Nephron (organoid): ENCODE results near the gene TLX3.

Experiments used
- H3K27ac Mint-ChIP-seq, 3 experiments: 2 replicates each; pipeline ENCODE4 v1.8.0; 2020; ENCODE audit warnings: mixed read lengths in 3 of 3, mild to moderate bottlenecking in 2 of 3, moderate library complexity in 1 of 3
- H3K27me3 Mint-ChIP-seq: 2 replicates; pipeline ENCODE4 v1.8.0; 2021; ENCODE audit warnings: low read depth, mild to moderate bottlenecking, moderate library complexity, mixed read lengths
- H3K36me3 Mint-ChIP-seq: 2 replicates; pipeline ENCODE4 v1.8.0; 2020; ENCODE audit warnings: low read depth, mixed read lengths
- H3K4me1 Mint-ChIP-seq: 2 replicates; pipeline ENCODE4 v1.8.0; 2020; ENCODE audit warnings: mixed read lengths
- H3K4me3 Mint-ChIP-seq, 3 experiments: 2 replicates each; pipeline ENCODE4 v1.8.0; 2020; ENCODE audit warnings: mild to moderate bottlenecking in 3 of 3, mixed read lengths in 3 of 3, moderate library complexity in 2 of 3
- H3K9me3 Mint-ChIP-seq: 2 replicates; pipeline ENCODE4 v1.8.0; 2020; ENCODE audit warnings: mixed read lengths
- TF ChIP-seq, protein P1 (sequence below), 3 experiments: fragments of 200-600 bp; sonication (generic); IDR thresholded peaks; one replicate each; pipeline ENCODE4 v1.5.0; 2021; ENCODE audit warnings: antibody characterized with exemption in 3 of 3; ENCODE audit not compliant: unreplicated experiment in 3 of 3

TLX3 gene

DNA sequence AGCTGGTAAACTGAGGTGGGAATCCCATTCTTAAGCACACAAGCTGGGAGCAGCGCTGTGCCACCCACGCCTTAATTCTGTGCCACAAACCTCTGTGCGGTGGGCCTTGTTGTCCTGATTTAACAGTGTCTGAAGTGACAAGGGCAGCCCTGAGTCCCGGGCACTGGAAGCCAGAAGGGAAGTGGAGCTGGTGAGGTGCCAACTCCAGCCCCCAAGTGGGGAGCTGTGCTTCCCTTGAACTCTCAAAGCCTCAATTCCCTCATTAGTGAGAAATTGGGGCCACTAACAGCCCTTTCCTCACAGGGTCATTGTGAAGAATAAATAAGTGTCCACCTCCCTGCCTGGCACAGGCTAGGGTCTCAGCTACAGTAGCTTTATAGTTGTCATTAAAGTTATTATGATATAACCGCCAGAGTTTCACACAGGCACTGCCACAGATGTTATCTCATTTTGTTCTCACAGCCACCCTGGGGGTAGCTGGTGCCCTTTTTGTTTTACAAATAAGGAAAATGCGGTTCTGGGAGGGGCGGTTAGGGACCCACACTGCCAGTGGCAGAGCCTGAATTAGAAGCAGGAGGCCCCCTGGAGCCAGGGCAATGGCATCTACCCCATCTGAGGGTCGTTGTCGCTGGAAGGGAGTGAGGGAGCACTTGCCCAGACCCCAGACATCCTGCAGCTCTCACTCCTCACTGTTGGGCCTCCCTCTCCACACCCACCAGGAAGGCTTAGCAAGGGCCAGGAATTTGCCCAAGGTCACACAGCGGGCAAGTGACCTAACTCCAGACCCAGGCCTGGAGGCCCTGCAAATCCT lies 2.1 kb upstream of the TLX3 start:
- no peaks in the 10 kb centered on the region for H3K36me3 Mint-ChIP-seq
- H3K27me3 Mint-ChIP-seq = peaks cover 99% of the 10 kb centered on the region
- TF ChIP-seq, protein P1, sequence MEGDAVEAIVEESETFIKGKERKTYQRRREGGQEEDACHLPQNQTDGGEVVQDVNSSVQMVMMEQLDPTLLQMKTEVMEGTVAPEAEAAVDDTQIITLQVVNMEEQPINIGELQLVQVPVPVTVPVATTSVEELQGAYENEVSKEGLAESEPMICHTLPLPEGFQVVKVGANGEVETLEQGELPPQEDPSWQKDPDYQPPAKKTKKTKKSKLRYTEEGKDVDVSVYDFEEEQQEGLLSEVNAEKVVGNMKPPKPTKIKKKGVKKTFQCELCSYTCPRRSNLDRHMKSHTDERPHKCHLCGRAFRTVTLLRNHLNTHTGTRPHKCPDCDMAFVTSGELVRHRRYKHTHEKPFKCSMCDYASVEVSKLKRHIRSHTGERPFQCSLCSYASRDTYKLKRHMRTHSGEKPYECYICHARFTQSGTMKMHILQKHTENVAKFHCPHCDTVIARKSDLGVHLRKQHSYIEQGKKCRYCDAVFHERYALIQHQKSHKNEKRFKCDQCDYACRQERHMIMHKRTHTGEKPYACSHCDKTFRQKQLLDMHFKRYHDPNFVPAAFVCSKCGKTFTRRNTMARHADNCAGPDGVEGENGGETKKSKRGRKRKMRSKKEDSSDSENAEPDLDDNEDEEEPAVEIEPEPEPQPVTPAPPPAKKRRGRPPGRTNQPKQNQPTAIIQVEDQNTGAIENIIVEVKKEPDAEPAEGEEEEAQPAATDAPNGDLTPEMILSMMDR (IDR thresholded peaks at IDR 0.05; ENCODE audit: unreplicated experiment in 3 of 3) = no peak
- no peak overlapping the region for H3K27ac Mint-ChIP-seq
- peaks cover 17% of the 10 kb centered on the region for H3K4me1 Mint-ChIP-seq
- no peak overlapping the region for H3K4me3 Mint-ChIP-seq
- no peaks in the 10 kb centered on the region for H3K9me3 Mint-ChIP-seq

GRCh38 chr5:171307789-171308452 lies 1.1 kb upstream of the TLX3 start:
- no peaks in the 10 kb centered on the region for H3K9me3 Mint-ChIP-seq
- peaks cover 99% of the 10 kb centered on the region for H3K27me3 Mint-ChIP-seq
- H3K36me3 Mint-ChIP-seq = no peaks in the 10 kb centered on the region
- H3K27ac Mint-ChIP-seq = no peak overlapping the region
- peak overlapping the region in 2 of 3 experiments; percentile 19 to 56 for H3K4me3 Mint-ChIP-seq
- H3K4me1 Mint-ChIP-seq = peaks cover 21% of the 10 kb centered on the region
- TF ChIP-seq, protein P1 (IDR thresholded peaks at IDR 0.05; ENCODE audit: unreplicated experiment in 3 of 3) = no peak

GRCh38 chr5:171309276-171310211 lies 496 bp downstream of the TLX3 start:
- Mint-ChIP-seq H3K27ac (no peak overlapping the region), H3K4me1 (peaks cover 29% of the 10 kb centered on the region), H3K27me3 (peaks cover 99% of the 10 kb centered on the region), H3K4me3 (peak overlapping the region in 2 of 3 experiments; percentile 63 to 75), H3K9me3 (peaks cover 2% of the 10 kb centered on the region), H3K36me3 (no peaks in the 10 kb centered on the region)
- TF ChIP-seq, protein P1 (IDR thresholded peaks at IDR 0.05; ENCODE audit: unreplicated experiment in 3 of 3) = no peak

DNA sequence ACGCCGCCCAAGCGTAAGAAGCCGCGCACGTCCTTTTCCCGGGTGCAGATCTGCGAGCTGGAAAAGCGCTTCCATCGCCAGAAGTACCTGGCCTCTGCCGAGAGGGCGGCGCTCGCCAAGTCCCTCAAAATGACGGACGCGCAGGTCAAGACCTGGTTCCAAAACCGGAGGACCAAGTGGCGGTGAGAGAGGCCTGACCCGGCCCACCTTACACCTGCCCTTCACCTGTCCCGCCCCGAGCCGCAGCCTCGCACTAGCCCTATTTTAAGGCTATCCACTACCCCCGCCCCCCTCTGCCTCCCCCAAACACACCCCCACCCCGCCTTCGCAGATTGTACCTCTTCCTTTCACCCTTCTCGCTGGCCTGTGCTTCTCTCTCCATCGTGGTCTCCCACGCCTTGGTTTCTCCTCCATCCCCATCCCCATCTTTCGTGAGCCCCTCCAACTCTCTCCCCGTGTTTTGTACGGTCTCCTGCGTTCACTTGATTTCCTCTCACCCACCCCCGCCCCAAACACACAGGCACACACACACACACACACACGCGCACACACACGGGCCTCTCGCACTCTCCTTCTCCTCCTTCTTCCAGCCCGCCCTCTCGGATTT lies 1.3 kb downstream of the TLX3 start:
- peaks cover 2% of the 10 kb centered on the region for H3K9me3 Mint-ChIP-seq
- H3K36me3 Mint-ChIP-seq = no peaks in the 10 kb centered on the region
- TF ChIP-seq, protein P1 (IDR thresholded peaks at IDR 0.05; ENCODE audit: unreplicated experiment in 3 of 3) = peak; percentile 20 to 38 (median 38)
- H3K4me3 Mint-ChIP-seq = peak overlapping the region; percentile 29 to 72 (median 48)
- H3K27me3 Mint-ChIP-seq = peaks cover 99% of the 10 kb centered on the region
- peaks cover 29% of the 10 kb centered on the region for H3K4me1 Mint-ChIP-seq
- no peak overlapping the region for H3K27ac Mint-ChIP-seq

GRCh38 chr5:171310819-171311321 lies 1.8 kb downstream of the TLX3 start:
- peaks cover 29% of the 10 kb centered on the region for H3K4me1 Mint-ChIP-seq
- TF ChIP-seq, protein P1 (IDR thresholded peaks at IDR 0.05; ENCODE audit: unreplicated experiment in 3 of 3) = no peak
- H3K27ac Mint-ChIP-seq = no peak overlapping the region
- peak overlapping the region; percentile 30 to 72 (median 48) for H3K4me3 Mint-ChIP-seq
- peaks cover 99% of the 10 kb centered on the region for H3K27me3 Mint-ChIP-seq
- peaks cover 2% of the 10 kb centered on the region for H3K9me3 Mint-ChIP-seq
- no peaks in the 10 kb centered on the region for H3K36me3 Mint-ChIP-seq
